IgD-negative memory B cell (primary cell): ENCODE results near the gene GART. TPM values are rescaled to one million over a fixed set of nuclear protein-coding genes. Genes with fewer than 3 reads are reported as not detected.

ENCODE experiments used
- H3K27ac Mint-ChIP-seq, 3 donors: one replicate each; pipeline ENCODE4 v1.8.0; 2020 to 2022; ENCODE audit warnings: mild to moderate bottlenecking in 3 of 3, mixed read lengths in 3 of 3, moderate library complexity in 1 of 3
- H3K27me3 Mint-ChIP-seq: one replicate; pipeline ENCODE4 v1.8.0; 2021; ENCODE audit warnings: mixed read lengths
- H3K36me3 Mint-ChIP-seq: one replicate; pipeline ENCODE4 v1.8.0; 2020; ENCODE audit warnings: mild to moderate bottlenecking, mixed read lengths
- H3K4me1 Mint-ChIP-seq, 3 donors: one replicate each; pipeline ENCODE4 v1.8.0; 2020 to 2022; ENCODE audit warnings: mixed read lengths in 3 of 3, mild to moderate bottlenecking in 1 of 3
- H3K4me3 Mint-ChIP-seq, 4 donors: one replicate each; pipeline ENCODE4 v1.8.0; 2020 to 2022; ENCODE audit warnings: mild to moderate bottlenecking in 4 of 4, mixed read lengths in 4 of 4, moderate library complexity in 3 of 4
- H3K9me3 Mint-ChIP-seq, 3 donors: one replicate each; pipeline ENCODE4 v1.8.0; 2020 to 2021; ENCODE audit warnings: mixed read lengths in 3 of 3, mild to moderate bottlenecking in 1 of 3
- polyA plus RNA-seq: library from polyadenylated mRNA; unstranded; fragments of 300-500 nt; fragmentation: Illumina TruSeq; gene quantifications from one replicate; pipeline ENCODE4 v1.2.3, GENCODE V29; 2021

The GART gene
- polyA plus RNA-seq, 1 donor from 2014 or later = 44.7 TPM

GRCh38 chr21:33561373-33561772, 19.5 kb upstream of the GART start:
- Mint-ChIP-seq H3K27me3 (no peaks in the 10 kb centered on the region), H3K4me1 (peaks cover 12 to 18% (median 13%) of the 10 kb centered on the region in 3 donors), H3K27ac (peak overlapping the region in 2 of 3 donors; percentile 75 to 88), H3K36me3 (peaks cover 8% of the 10 kb centered on the region), H3K4me3 (no peak overlapping the region), H3K9me3 (no peaks in the 10 kb centered on the region)

DNA sequence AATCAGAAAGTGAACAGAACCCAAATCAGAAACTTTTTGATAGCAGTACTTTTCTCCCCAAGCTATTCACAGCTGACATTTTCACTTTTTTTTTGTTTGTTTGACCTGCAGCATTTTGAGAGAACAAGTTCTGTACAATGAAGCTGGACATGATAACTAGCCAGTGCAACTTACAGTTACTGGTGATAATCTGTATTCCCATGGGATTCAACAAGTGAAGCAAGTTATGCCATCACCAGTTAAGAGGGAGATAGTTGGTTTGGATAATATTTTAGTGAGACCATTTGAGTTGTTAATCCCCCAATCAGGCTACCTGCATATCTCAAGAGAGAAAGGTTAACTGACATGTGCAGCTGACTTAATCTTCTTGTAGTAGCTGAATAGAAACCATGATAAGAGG, 19.0 kb upstream of the GART start:
- Mint-ChIP-seq H3K27ac (peak overlapping the region in 2 of 3 donors; percentile 75 to 88), H3K36me3 (peaks cover 8% of the 10 kb centered on the region), H3K27me3 (no peaks in the 10 kb centered on the region), H3K9me3 (peaks cover 0 to 2% (median 0%) of the 10 kb centered on the region in 3 donors), H3K4me3 (no peak overlapping the region), H3K4me1 (peaks cover 12 to 22% (median 16%) of the 10 kb centered on the region in 3 donors)

DNA sequence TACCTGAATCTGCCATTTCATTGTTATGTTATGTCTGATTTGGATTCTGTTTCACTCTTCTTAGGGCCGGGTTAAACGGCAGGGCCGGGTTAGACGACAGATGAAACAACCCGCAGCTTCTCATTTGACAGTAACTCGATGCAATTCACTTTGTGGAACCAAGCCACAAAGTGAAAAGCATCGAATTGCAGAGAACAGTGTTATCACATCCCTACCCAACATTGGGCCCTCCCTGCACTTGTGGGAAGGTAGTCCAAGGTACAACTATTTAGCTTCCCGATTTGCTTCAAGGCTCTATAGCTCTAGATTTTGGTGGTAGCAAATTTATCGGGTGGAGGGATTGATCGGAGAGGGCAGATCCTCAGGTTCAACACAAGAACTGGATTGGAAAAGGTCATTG, 17.9 kb upstream of the GART start:
- Mint-ChIP-seq H3K9me3 (peaks cover 0 to 2% (median 0%) of the 10 kb centered on the region in 3 donors), H3K36me3 (peaks cover 8% of the 10 kb centered on the region), H3K4me1 (peaks cover 16 to 27% (median 21%) of the 10 kb centered on the region in 3 donors), H3K27me3 (no peaks in the 10 kb centered on the region), H3K4me3 (no peak overlapping the region), H3K27ac (no peak overlapping the region)

GRCh38 chr21:33558777-33559421, 17.0 kb upstream of the GART start:
- Mint-ChIP-seq H3K27me3 (no peaks in the 10 kb centered on the region), H3K27ac (no peak overlapping the region), H3K4me1 (peaks cover 18 to 27% (median 25%) of the 10 kb centered on the region in 3 donors), H3K9me3 (peaks cover 0 to 2% (median 0%) of the 10 kb centered on the region in 3 donors), H3K4me3 (peak overlapping the region in 1 of 4 donors; percentile 1), H3K36me3 (peaks cover 10% of the 10 kb centered on the region)

DNA sequence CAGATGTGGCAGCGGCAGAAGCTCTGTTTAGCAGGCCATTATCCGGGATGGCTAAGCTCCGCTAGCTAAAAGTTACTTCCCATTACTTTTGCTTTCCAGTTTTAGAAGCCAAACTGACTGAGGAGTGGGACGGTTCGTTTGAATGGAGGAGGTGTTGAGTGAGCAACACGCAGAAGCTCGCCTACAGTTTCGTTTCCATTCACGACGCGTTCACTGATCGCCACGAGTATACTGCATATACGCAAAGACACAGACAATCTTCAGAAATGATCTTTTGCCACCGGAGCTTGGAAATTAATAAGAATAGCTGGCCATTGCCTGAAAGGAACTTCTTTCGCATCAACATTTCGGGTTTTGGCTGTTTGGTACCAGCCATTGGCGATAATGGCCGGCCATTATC, 15.5 kb upstream of the GART start:
- Mint-ChIP-seq H3K27me3 (no peaks in the 10 kb centered on the region), H3K27ac (no peak overlapping the region), H3K36me3 (peaks cover 16% of the 10 kb centered on the region), H3K4me1 (peaks cover 15 to 26% (median 22%) of the 10 kb centered on the region in 3 donors), H3K4me3 (no peak overlapping the region), H3K9me3 (peaks cover 0 to 2% (median 0%) of the 10 kb centered on the region in 3 donors)

DNA sequence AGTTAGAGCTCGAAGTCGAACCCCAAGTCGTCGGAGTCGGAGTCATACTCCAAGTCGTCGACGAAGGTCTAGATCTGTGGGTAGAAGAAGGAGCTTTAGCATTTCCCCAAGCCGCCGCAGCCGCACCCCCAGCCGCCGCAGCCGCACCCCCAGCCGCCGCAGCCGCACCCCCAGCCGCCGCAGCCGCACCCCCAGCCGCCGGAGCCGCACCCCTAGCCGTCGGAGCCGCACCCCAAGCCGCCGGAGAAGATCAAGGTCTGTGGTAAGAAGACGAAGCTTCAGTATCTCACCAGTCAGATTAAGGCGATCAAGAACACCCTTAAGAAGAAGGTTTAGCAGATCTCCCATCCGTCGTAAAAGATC, 13.0 kb upstream of the GART start:
- Mint-ChIP-seq H3K36me3 (peaks cover 21% of the 10 kb centered on the region), H3K4me3 (peak overlapping the region in 1 of 4 donors; percentile 25), H3K27ac (peak overlapping the region in 1 of 3 donors; percentile 16), H3K9me3 (peaks cover 0 to 2% (median 0%) of the 10 kb centered on the region in 3 donors), H3K27me3 (no peaks in the 10 kb centered on the region), H3K4me1 (peaks cover 16 to 23% (median 16%) of the 10 kb centered on the region in 3 donors)

DNA sequence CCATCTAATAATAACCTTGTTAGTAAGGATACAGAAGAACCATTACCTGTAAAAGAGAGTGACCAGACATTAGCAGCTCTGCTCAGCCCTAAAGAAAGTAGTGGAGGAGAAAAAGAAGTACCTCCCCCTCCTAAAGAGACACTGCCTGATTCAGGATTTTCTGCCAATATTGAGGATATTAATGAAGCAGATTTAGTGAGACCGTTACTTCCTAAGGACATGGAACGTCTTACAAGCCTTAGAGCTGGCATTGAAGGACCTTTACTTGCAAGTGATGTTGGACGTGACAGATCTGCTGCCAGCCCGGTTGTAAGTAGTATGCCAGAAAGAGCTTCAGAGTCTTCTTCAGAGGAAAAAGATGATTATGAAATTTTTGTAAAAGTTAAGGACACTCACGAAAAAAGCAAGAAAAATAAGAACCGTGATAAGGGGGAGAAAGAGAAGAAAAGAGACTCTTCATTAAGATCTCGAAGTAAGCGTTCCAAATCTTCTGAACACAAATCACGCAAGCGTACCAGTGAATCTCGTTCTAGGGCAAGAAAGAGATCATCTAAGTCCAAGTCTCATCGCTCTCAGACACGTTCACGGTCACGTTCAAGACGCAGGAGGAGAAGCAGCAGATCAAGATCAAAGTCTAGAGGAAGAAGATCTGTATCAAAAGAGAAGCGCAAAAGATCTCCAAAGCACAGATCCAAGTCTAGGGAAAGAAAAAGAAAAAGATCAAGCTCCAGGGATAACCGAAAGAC, 12.5 kb upstream of the GART start:
- Mint-ChIP-seq H3K36me3 (peaks cover 21% of the 10 kb centered on the region), H3K9me3 (peaks cover 0 to 2% (median 0%) of the 10 kb centered on the region in 3 donors), H3K4me1 (peaks cover 16 to 23% (median 16%) of the 10 kb centered on the region in 3 donors), H3K27me3 (no peaks in the 10 kb centered on the region), H3K27ac (peak overlapping the region in 2 of 3 donors; percentile 27 to 84), H3K4me3 (peak overlapping the region in 2 of 4 donors; percentile 25 to 55)

DNA sequence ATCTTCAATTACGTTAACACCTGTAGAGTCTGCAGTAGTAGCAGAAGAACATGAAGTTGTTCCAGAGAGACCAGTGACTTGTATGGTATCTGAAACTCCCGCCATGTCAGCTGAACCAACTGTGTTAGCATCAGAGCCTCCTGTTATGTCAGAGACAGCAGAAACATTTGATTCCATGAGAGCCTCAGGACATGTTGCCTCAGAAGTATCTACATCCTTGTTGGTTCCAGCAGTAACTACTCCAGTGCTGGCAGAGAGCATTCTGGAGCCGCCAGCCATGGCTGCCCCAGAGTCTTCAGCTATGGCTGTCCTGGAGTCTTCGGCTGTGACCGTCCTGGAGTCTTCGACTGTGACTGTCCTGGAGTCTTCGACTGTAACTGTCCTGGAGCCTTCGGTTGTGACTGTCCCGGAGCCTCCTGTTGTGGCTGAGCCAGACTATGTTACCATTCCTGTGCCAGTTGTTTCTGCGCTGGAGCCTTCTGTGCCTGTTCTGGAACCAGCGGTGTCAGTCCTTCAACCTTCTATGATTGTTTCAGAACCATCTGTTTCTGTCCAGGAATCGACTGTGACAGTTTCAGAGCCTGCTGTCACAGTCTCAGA, 11.2 kb upstream of the GART start:
- Mint-ChIP-seq H3K9me3 (peaks cover 0 to 2% (median 0%) of the 10 kb centered on the region in 3 donors), H3K27me3 (no peaks in the 10 kb centered on the region), H3K36me3 (peaks cover 18% of the 10 kb centered on the region), H3K4me3 (no peak overlapping the region), H3K4me1 (peaks cover 10 to 24% (median 14%) of the 10 kb centered on the region in 3 donors), H3K27ac (peak overlapping the region; percentile 34 to 64 (median 63))

GRCh38 chr21:33552093-33552998, 10.4 kb upstream of the GART start:
- H3K4me1 Mint-ChIP-seq = peaks cover 10 to 22% (median 12%) of the 10 kb centered on the region in 3 donors
- H3K27ac Mint-ChIP-seq = peak overlapping the region; percentile 10 to 64 (median 34)
- no peaks in the 10 kb centered on the region for H3K27me3 Mint-ChIP-seq
- peaks cover 15% of the 10 kb centered on the region for H3K36me3 Mint-ChIP-seq
- H3K9me3 Mint-ChIP-seq = peaks cover 0 to 2% (median 0%) of the 10 kb centered on the region in 3 donors
- peak overlapping the region in 1 of 4 donors; percentile 10 for H3K4me3 Mint-ChIP-seq

- Mint-ChIP-seq H3K36me3 (peaks cover 14% of the 10 kb centered on the region), H3K27ac (peak overlapping the region in 1 of 3 donors; percentile 34), H3K4me3 (no peak overlapping the region), H3K27me3 (no peaks in the 10 kb centered on the region), H3K9me3 (peaks cover 0 to 2% (median 0%) of the 10 kb centered on the region in 3 donors), H3K4me1 (peaks cover 10 to 20% (median 11%) of the 10 kb centered on the region in 3 donors)
These were observed 9.7 kb upstream of the GART start for GRCh38 chr21:33551664-33552063.

GRCh38 chr21:33550772-33551660, 9.1 kb upstream of the GART start:
- Mint-ChIP-seq H3K27ac (no peak overlapping the region), H3K4me1 (peaks cover 8 to 17% (median 10%) of the 10 kb centered on the region in 3 donors), H3K4me3 (no peak overlapping the region), H3K36me3 (peaks cover 13% of the 10 kb centered on the region), H3K27me3 (no peaks in the 10 kb centered on the region), H3K9me3 (peaks cover 0 to under 1% (median 0%) of the 10 kb centered on the region in 3 donors)

DNA sequence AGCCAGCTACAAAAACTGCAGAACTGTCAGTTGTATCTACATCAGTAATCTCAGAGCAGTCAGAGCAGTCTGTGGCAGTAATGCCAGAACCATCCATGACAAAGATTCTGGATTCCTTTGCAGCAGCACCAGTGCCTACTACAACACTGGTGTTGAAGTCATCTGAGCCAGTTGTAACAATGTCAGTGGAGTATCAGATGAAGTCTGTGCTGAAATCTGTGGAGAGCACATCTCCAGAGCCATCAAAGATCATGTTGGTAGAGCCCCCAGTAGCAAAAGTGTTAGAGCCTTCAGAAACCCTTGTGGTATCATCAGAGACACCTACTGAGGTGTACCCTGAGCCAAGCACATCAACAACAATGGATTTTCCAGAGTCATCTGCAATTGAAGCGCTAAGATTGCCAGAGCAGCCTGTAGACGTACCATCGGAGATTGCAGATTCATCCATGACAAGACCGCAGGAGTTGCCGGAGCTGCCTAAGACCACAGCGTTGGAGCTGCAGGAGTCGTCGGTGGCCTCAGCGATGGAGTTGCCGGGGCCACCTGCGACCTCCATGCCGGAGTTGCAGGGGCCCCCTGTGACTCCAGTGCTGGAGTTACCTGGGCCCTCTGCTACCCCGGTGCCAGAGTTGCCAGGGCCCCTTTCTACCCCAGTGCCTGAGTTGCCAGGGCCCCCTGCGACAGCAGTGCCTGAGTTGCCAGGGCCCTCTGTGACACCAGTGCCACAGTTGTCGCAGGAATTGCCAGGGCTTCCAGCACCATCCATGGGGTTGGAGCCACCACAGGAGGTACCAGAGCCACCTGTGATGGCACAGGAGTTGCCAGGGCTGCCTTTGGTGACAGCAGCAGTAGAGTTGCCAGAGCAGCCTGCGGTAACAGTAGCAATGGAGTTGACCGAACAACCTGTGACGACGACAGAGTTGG, 8.2 kb upstream of the GART start:
- Mint-ChIP-seq H3K9me3 (no peaks in the 10 kb centered on the region), H3K4me3 (no peak overlapping the region), H3K27ac (no peak overlapping the region), H3K4me1 (peaks cover 8 to 19% (median 13%) of the 10 kb centered on the region in 3 donors), H3K36me3 (peaks cover 13% of the 10 kb centered on the region), H3K27me3 (no peaks in the 10 kb centered on the region)
